Lower leg skin (tissue), 3 donors: ENCODE data around the gene CYB5A.

Experiments used
- POLR2A ChIP-seq, 2 donors: fragments of 450-650 bp; IDR thresholded peaks; one replicate each; pipeline ENCODE4 v1.6.1; 2016 to 2017; ENCODE audit warnings: antibody characterized with exemption in 2 of 2, mild to moderate bottlenecking in 1 of 2, moderate library complexity in 1 of 2
- TF ChIP-seq, protein P1 (sequence below), 3 donors: fragments of 450-650 bp; IDR thresholded peaks; one replicate each; pipeline ENCODE4 v1.5.1; 2016; ENCODE audit warnings: antibody characterized with exemption in 3 of 3, mild to moderate bottlenecking in 3 of 3, moderate library complexity in 2 of 3

DNA sequence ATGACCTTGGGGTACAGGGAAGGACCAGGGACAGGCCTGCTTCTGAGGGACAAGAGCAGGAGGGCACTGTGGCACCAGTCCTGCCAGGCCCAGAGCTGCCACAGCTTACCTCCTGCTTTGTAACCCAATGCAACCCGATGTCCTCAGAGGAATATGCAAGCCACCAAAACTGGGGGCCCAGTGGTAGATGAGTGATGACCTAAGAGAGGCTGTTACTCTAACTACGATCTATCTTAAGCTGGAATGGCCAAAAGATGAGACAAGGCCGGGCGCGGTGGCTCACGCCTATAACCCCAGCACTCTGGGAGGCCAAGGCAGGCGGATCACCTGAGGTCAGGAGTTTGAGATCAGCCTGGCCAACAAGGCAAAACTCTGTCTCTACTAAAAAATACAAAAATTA lies 12.8 kb downstream of the CYB5A start:
- TF ChIP-seq, protein P1, sequence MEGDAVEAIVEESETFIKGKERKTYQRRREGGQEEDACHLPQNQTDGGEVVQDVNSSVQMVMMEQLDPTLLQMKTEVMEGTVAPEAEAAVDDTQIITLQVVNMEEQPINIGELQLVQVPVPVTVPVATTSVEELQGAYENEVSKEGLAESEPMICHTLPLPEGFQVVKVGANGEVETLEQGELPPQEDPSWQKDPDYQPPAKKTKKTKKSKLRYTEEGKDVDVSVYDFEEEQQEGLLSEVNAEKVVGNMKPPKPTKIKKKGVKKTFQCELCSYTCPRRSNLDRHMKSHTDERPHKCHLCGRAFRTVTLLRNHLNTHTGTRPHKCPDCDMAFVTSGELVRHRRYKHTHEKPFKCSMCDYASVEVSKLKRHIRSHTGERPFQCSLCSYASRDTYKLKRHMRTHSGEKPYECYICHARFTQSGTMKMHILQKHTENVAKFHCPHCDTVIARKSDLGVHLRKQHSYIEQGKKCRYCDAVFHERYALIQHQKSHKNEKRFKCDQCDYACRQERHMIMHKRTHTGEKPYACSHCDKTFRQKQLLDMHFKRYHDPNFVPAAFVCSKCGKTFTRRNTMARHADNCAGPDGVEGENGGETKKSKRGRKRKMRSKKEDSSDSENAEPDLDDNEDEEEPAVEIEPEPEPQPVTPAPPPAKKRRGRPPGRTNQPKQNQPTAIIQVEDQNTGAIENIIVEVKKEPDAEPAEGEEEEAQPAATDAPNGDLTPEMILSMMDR (IDR thresholded peaks at IDR 0.05): no peak
- no peak for TF ChIP-seq POLR2A (IDR thresholded peaks at IDR 0.05)
